GM23338 (cell line): Measurements from ENCODE around the gene ERBB4. TPM values are rescaled to one million over a fixed set of nuclear protein-coding genes. Genes with fewer than 3 reads are reported as not detected.

Experiments
- ATAC-seq: fragments of 200-7000 bp; cut with Tn5 transposase; 3 replicates; pipeline ENCODE4 v1.9.1; 2020
- DNase-seq: peaks from one replicate; pipeline ENCODE4 v3.0.0-alpha.2; 2015; ENCODE audit warnings: low spot score
- H2AFZ ChIP-seq: fragments of 200-600 bp; sonication (generic); 2 replicates; pipeline ENCODE4 v1.8.0; 2016; ENCODE audit warnings: antibody characterized with exemption, mild to moderate bottlenecking, moderate library complexity
- H3F3A ChIP-seq: fragments of 200-600 bp; sonication (generic); replicated peaks from 2 replicates; pipeline ENCODE4 v1.8.0; 2017; ENCODE audit warnings: antibody characterized with exemption, mixed run types, low read depth
- H3K27ac ChIP-seq: fragments of 200-600 bp; sonication (generic); 2 replicates; pipeline ENCODE4 v1.6.1; 2016; ENCODE audit warnings: low read depth
- H3K27me3 ChIP-seq: fragments of 200-600 bp; sonication (generic); 2 replicates; pipeline ENCODE4 v1.8.0; 2016; ENCODE audit warnings: mild to moderate bottlenecking, mixed run types, moderate library complexity; ENCODE audit not compliant: insufficient read depth
- H3K36me3 ChIP-seq: fragments of 200-600 bp; sonication (generic); 2 replicates; pipeline ENCODE4 v1.8.0; 2016; ENCODE audit warnings: mild to moderate bottlenecking; ENCODE audit not compliant: insufficient read depth
- H3K4me1 ChIP-seq: fragments of 200-600 bp; sonication (generic); 2 replicates; pipeline ENCODE4 v1.8.0; 2016; ENCODE audit warnings: mild to moderate bottlenecking, moderate library complexity; ENCODE audit not compliant: insufficient read depth
- H3K4me2 ChIP-seq: fragments of 200-600 bp; sonication (generic); 2 replicates; pipeline ENCODE4 v1.7.1; 2017; ENCODE audit warnings: mixed run types
- H3K4me3 ChIP-seq: fragments of 200-600 bp; sonication (generic); 2 replicates; pipeline ENCODE4 v1.6.1; 2016; ENCODE audit warnings: mixed run types
- H3K79me2 ChIP-seq: fragments of 200-600 bp; sonication (generic); replicated peaks from 2 replicates; pipeline ENCODE4 v1.8.0; 2017; ENCODE audit warnings: mild to moderate bottlenecking; ENCODE audit not compliant: insufficient read depth
- H3K9me2 ChIP-seq: fragments of 200-600 bp; sonication (generic); 2 replicates; pipeline ENCODE4 v1.8.0; 2017; ENCODE audit not compliant: insufficient read depth
- H4K20me1 ChIP-seq: fragments of 200-600 bp; sonication (generic); replicated peaks from 2 replicates; pipeline ENCODE4 v1.8.0; 2017; ENCODE audit warnings: mild to moderate bottlenecking; ENCODE audit not compliant: insufficient read depth
- H3K27ac Mint-ChIP-seq: 2 replicates; pipeline ENCODE4 v1.8.0; 2020; ENCODE audit warnings: inconsistent platforms, mild to moderate bottlenecking, moderate library complexity, mixed read lengths
- H3K27me3 Mint-ChIP-seq: 3 replicates; pipeline ENCODE4 v1.8.0; 2022; ENCODE audit warnings: low read depth, mild to moderate bottlenecking, moderate library complexity, mixed read lengths, inconsistent platforms; ENCODE audit not compliant: insufficient read depth, poor library complexity
- H3K36me3 Mint-ChIP-seq: 3 replicates; pipeline ENCODE4 v1.8.0; 2021; ENCODE audit warnings: low read depth, mild to moderate bottlenecking, inconsistent platforms, moderate library complexity, mixed read lengths
- H3K4me1 Mint-ChIP-seq: 3 replicates; pipeline ENCODE4 v1.8.0; 2020; ENCODE audit warnings: mild to moderate bottlenecking, inconsistent platforms, mixed read lengths
- H3K4me3 Mint-ChIP-seq: 3 replicates; pipeline ENCODE4 v1.8.0; 2021; ENCODE audit warnings: moderate library complexity, mild to moderate bottlenecking, inconsistent platforms, mixed read lengths
- H3K9me3 Mint-ChIP-seq: 3 replicates; pipeline ENCODE4 v1.8.0; 2020; ENCODE audit warnings: moderate library complexity, mild to moderate bottlenecking, inconsistent platforms, mixed read lengths
- CREB1 ChIP-seq: fragments of 250-450 bp; sonication (Bioruptor Pico); IDR thresholded peaks from 2 replicates; pipeline ENCODE4 v1.5.0; 2020; ENCODE audit warnings: low read depth, mild to moderate bottlenecking, moderate library complexity
- ETS1 ChIP-seq: IDR thresholded peaks from 2 replicates; pipeline ENCODE4 v1.6.1; 2016; ENCODE audit warnings: antibody characterized with exemption
- EZH2 ChIP-seq: fragments of 200-600 bp; sonication (generic); IDR thresholded peaks from one replicate; pipeline ENCODE4 v1.8.0; 2017; ENCODE audit warnings: antibody characterized with exemption, mild to moderate bottlenecking, low read depth; ENCODE audit not compliant: unreplicated experiment
- EZH2phosphoT487 ChIP-seq: fragments of 200-600 bp; sonication (generic); IDR thresholded peaks from one replicate; pipeline ENCODE4 v1.8.1; 2018; ENCODE audit warnings: antibody characterized with exemption; ENCODE audit not compliant: unreplicated experiment
- JUNB ChIP-seq: IDR thresholded peaks from one replicate; pipeline ENCODE4 v1.6.1; 2016; ENCODE audit warnings: antibody characterized with exemption; ENCODE audit not compliant: unreplicated experiment
- NANOG ChIP-seq: IDR thresholded peaks from 2 replicates; pipeline ENCODE4 v1.6.1; 2016; ENCODE audit warnings: antibody characterized with exemption, borderline replicate concordance
- POLR2AphosphoS5 ChIP-seq: IDR thresholded peaks from 2 replicates; pipeline ENCODE4 v1.6.1; 2016; ENCODE audit warnings: antibody characterized with exemption, low read depth
- STAT1 ChIP-seq: IDR thresholded peaks from one replicate; pipeline ENCODE4 v1.6.1; 2016; ENCODE audit warnings: antibody characterized with exemption; ENCODE audit not compliant: unreplicated experiment
- ZNF331 ChIP-seq: fragments of 250-450 bp; sonication (Bioruptor Pico); IDR thresholded peaks from 2 replicates; pipeline ENCODE4 v1.5.0; 2020; ENCODE audit warnings: low read depth, mild to moderate bottlenecking, moderate library complexity
- polyA plus RNA-seq: library from polyadenylated mRNA; unstranded; fragments of >200 nt; fragmentation: Nextera tagmentation; extraction: Ambion mirVana; gene quantifications from 2 replicates; pipeline ENCODE4 v1.2.1, GENCODE V29; 2016
- total RNA-seq: library from RNA; depleted of rRNA; stranded (reverse); fragments of >200 nt; shearing (Covaris generic); gene quantifications from 2 replicates; pipeline ENCODE4 v1.2.3, GENCODE V29; 2014
- TF ChIP-seq, protein P1 (sequence below): IDR thresholded peaks from one replicate; pipeline ENCODE4 v1.6.1; 2018; ENCODE audit warnings: antibody characterized with exemption; ENCODE audit not compliant: unreplicated experiment
- TF ChIP-seq, protein P2 (sequence below), 2 experiments: fragments of 200-600 bp in 1 of 2; sonication (generic) in 1 of 2; conservative IDR thresholded peaks; 2 replicates each; pipeline versions ENCODE4 v1.5.1 to v1.6.1; 2016 to 2017; ENCODE audit warnings: antibody characterized with exemption in 2 of 2, low read depth in 2 of 2, mild to moderate bottlenecking in 2 of 2, moderate library complexity in 1 of 2

ERBB4 gene
- total and polyA plus RNA-seq, 2 experiments from 2014 or later = 0.73 to 1.1 TPM

- TF ChIP-seq, protein P1, sequence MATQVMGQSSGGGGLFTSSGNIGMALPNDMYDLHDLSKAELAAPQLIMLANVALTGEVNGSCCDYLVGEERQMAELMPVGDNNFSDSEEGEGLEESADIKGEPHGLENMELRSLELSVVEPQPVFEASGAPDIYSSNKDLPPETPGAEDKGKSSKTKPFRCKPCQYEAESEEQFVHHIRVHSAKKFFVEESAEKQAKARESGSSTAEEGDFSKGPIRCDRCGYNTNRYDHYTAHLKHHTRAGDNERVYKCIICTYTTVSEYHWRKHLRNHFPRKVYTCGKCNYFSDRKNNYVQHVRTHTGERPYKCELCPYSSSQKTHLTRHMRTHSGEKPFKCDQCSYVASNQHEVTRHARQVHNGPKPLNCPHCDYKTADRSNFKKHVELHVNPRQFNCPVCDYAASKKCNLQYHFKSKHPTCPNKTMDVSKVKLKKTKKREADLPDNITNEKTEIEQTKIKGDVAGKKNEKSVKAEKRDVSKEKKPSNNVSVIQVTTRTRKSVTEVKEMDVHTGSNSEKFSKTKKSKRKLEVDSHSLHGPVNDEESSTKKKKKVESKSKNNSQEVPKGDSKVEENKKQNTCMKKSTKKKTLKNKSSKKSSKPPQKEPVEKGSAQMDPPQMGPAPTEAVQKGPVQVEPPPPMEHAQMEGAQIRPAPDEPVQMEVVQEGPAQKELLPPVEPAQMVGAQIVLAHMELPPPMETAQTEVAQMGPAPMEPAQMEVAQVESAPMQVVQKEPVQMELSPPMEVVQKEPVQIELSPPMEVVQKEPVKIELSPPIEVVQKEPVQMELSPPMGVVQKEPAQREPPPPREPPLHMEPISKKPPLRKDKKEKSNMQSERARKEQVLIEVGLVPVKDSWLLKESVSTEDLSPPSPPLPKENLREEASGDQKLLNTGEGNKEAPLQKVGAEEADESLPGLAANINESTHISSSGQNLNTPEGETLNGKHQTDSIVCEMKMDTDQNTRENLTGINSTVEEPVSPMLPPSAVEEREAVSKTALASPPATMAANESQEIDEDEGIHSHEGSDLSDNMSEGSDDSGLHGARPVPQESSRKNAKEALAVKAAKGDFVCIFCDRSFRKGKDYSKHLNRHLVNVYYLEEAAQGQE = no peak
- TF ChIP-seq JUNB (no peak), STAT1 (no peak), NANOG (no peak), POLR2AphosphoS5 (no peak), EZH2phosphoT487 (no peak), EZH2 (no peak), CREB1 (CRISPR knock-in tag) (no peak), ZNF331 (CRISPR knock-in tag) (no peak), ETS1 (no peak)
- TF ChIP-seq, protein P2, sequence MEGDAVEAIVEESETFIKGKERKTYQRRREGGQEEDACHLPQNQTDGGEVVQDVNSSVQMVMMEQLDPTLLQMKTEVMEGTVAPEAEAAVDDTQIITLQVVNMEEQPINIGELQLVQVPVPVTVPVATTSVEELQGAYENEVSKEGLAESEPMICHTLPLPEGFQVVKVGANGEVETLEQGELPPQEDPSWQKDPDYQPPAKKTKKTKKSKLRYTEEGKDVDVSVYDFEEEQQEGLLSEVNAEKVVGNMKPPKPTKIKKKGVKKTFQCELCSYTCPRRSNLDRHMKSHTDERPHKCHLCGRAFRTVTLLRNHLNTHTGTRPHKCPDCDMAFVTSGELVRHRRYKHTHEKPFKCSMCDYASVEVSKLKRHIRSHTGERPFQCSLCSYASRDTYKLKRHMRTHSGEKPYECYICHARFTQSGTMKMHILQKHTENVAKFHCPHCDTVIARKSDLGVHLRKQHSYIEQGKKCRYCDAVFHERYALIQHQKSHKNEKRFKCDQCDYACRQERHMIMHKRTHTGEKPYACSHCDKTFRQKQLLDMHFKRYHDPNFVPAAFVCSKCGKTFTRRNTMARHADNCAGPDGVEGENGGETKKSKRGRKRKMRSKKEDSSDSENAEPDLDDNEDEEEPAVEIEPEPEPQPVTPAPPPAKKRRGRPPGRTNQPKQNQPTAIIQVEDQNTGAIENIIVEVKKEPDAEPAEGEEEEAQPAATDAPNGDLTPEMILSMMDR (conservative IDR thresholded peaks at IDR 0.05; ENCODE audit: low read depth in 2 of 2) = no peak
Measured at GRCh38 chr2:212117926-212118325, 420.7 kb downstream of the ERBB4 start (continued).

DNA sequence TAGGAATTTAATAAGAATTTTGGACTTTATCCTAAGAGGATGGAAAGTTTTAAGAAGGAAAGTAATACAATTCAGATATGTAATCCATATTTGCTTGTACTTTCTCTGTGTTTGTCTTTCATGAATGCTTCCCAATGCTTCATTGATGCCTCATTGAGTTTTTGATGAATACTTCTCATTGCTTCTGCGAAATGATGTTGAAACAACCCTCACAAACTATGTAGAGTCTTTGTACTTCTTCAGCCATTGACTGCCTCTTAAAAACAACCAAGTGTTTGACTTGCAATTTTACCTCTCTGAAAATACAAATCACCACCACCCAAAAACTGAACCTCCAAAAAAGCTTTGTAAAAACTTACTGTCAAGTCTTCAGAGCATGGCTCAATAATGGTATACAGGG, 424.1 kb downstream of the ERBB4 start:
- Histone ChIP-seq H3K27ac (no peak overlapping the region), H3K4me3 (no peak overlapping the region), H3F3A (no peaks in the 10 kb centered on the region), H3K9me2 (no peaks in the 10 kb centered on the region), H3K27me3 (no peaks in the 10 kb centered on the region), H4K20me1 (no peaks in the 10 kb centered on the region), H3K36me3 (no peaks in the 10 kb centered on the region), H2AFZ (no peak overlapping the region), H3K4me2 (no peak overlapping the region), H3K4me1 (peaks cover 43% of the 10 kb centered on the region), H3K79me2 (no peaks in the 10 kb centered on the region)
- no peak for TF ChIP-seq EZH2phosphoT487
- TF ChIP-seq, protein P2 (conservative IDR thresholded peaks at IDR 0.05; ENCODE audit: low read depth in 2 of 2) = no peak
- TF ChIP-seq, protein P1 = no peak
- ATAC-seq = no peak
- Mint-ChIP-seq H3K4me3 (no peak overlapping the region), H3K9me3 (no peaks in the 10 kb centered on the region), H3K27ac (no peak overlapping the region), H3K27me3 (no peaks in the 10 kb centered on the region), H3K36me3 (no peaks in the 10 kb centered on the region), H3K4me1 (peaks cover 37% of the 10 kb centered on the region)
- no peak for DNase-seq
